ENCODE measurements around the gene TRIM5.

The TRIM5 gene

GRCh38 chr11:5621580-5621979 lies 63.3 kb downstream of the TRIM5 start:
- peak overlapping the region; percentile 18; the same call in 1 of the 2 replicates for H3K4me3 ChIP-seq (ENCODE audit: low read depth, low read length)
- TF ChIP-seq CTCF (IDR thresholded peaks at IDR 0.05; ENCODE audit: low read depth, low read length) = no peak

DNA sequence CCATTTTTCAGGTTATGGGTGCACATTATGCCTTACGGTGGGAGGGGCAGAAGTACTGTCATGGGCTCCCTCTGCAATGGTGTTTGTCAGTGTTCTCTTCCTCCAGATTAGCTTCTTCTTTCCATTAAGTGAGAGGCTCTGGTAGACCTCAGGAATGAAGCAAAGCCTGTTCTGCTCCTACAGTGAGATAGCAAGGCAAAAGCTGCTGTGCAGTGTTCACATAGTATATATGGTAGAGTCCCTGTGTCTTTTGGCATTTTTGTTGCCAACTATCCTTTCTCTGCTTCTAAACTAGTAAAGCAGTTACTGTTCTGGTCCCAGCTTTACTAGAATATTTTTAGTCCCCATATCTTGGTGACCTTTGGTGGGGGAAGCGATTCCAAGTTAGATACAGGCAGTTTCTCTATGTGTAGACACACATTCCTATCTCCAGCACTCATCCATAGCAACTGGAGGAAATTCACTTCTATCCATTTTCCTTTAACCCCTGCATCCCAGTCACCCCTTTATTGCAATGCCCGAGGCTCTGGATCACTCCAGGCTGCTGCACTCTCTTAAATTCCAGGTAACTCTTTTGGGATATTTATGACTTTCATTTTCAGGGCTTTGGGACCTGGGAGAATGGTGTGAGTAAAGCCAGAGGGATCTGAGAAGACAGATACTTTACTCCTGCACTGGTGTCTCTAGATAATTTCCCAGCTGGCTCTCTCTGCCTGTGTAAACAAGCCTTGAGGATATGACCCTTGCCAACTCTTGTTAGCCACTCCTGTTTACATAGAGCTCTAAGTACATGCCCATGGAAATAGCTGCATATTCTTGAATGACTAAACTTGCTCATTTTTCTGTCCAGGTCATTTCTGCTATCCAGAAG lies 64.0 kb downstream of the TRIM5 start:
- TF ChIP-seq CTCF (IDR thresholded peaks at IDR 0.05; ENCODE audit: low read depth, low read length) = no peak
- peak overlapping the region; percentile 18 for H3K4me3 ChIP-seq (ENCODE audit: low read depth, low read length)

GRCh38 chr11:5618807-5619206 lies 66.1 kb downstream of the TRIM5 start:
- H3K4me3 ChIP-seq (ENCODE audit: low read depth, low read length) = no peak overlapping the region
- TF ChIP-seq CTCF (IDR thresholded peaks at IDR 0.05; ENCODE audit: low read depth, low read length) = no peak
